GM21390 (cell line): ENCODE data around the gene MSI2.

Experiments
- ATAC-seq: cut with Tn5 transposase; IDR thresholded peaks from one replicate; pipeline ENCODE4 v1.9.1; 2021; ENCODE audit not compliant: unreplicated experiment

Gene MSI2

GRCh38 chr17:57532556-57532955 lies 276.2 kb downstream of the MSI2 start:
- ATAC-seq = no peak

GRCh38 chr17:57532966-57533365 lies 276.6 kb downstream of the MSI2 start:
- no peak for ATAC-seq

GRCh38 chr17:57533684-57534305 lies 277.5 kb downstream of the MSI2 start:
- ATAC-seq = no peak

DNA sequence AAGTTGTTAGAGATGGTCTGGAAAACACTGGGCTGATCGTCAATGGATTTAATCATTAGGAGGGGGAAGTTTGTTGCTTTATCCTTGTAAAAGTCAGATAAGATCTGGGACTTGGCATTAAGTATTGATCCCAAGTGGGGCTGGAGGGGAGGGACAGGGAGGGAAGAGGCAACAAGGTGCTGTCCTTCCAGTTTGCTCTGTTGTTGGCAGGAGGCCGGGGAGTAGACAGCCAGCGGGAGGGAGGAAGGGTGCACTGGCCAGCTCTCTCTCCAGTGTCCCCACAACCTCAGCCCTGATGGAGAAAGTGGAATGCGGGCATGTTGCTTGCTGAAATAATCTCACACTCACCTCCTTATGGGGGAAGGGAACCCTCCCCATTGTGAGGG lies 278.5 kb downstream of the MSI2 start:
- no peak for ATAC-seq

GRCh38 chr17:57535249-57535966 lies 279.1 kb downstream of the MSI2 start:
- no peak for ATAC-seq

GRCh38 chr17:57536289-57536688 lies 280.0 kb downstream of the MSI2 start:
- no peak for ATAC-seq

DNA sequence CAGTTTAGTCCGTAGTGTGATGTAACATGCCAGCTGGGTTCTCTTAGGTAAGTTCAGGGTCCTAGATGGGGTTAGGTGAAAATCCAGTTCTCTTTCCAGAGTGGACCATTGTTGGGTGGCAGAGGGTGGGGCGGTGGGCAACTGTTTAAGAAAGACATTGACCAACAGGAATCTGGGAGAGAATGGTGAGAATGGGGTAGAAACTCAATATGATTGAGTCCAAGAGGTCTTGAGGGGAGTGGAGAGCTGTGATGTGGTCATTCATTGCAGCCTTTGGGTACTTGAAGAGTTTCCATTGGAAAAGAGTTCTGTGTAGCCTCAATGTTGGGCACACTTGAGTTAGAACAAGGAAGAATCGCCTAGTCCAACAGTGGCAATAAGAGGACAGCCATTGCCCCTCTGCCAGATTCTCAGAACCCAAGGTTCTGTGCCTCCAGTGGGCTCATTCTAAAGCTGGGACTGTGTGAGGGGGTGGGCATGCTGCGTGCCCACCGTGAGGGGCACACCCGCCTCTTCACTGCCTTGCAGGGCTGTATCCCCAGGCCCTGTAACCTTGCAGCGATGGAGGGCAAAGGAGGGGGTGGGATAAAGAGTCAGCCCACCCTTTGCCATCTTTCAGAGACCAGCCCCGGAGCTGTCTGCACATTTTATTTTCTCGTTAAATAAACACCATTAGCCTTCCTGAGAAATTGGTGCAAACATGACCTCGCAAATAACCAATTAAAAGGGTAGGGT lies 280.6 kb downstream of the MSI2 start:
- no peak for ATAC-seq

GRCh38 chr17:57537524-57538410 lies 281.4 kb downstream of the MSI2 start:
- ATAC-seq = no peak

DNA sequence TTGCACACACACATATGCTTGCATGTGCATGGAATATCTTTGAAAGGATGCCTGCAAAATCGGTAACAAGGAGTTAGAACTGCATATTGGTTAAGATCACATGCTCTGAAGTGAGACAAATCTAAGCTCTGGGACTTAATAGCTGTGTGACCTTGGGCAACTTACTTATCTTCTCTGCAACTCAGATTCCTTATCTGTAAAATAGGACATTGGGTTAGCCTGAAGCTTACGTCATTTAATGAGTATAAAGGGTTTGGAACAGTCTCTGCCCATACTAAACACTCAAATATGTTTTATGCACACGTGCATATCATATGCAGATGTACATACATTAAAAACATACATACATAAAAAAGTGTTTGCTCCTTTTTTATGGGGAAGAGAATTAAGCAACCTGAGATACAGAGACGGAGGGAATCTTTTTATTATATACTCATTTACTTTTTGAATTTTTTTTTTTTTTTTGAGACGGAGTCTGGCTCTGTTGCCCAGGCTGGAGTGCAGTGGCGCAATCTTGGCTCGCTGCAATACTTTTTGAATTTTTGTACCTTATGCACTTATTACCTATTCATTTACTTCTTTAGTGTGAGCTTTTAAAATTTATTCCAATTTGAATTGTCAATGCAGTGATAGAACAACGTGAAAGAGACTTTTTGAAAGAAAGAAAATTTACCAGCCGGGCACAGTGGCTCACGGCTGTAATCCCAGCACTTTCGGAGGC lies 282.6 kb downstream of the MSI2 start:
- ATAC-seq = no peak

DNA sequence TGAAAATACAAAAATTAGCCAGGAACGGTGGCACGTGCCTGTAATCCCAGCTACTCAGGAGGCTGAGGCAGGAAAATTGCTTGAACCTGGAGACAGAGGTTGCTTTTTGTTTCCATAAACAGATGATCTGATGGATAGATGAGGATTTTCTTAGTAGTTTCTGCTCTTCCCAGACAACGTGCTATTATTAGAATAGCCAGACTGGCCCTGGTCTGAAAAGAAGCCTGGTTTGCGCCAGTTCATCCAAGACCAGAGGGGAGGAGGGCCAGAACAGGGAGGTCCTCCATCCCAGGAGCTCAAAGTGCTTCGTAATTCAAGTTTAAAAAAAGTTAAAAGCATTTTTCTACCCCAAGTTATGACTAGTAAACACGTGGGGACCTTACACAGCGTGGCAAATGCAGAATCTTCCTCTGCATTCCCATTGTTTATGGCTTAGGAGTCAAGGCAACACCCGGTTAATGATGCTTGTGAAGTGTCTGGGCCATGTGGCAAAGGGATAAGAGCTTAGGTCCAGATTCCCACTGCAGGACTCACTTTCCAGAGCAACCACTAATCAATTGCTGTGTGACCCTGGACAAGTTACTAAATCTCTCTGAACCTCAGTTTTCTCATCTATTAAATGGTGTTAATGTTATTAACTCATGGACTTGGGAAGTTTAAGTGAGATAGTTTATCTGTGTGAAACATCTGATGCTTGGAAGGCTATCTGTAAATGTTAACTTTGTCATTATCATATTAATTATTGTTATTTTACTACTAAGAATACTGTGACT lies 283.4 kb downstream of the MSI2 start:
- no peak for ATAC-seq

DNA sequence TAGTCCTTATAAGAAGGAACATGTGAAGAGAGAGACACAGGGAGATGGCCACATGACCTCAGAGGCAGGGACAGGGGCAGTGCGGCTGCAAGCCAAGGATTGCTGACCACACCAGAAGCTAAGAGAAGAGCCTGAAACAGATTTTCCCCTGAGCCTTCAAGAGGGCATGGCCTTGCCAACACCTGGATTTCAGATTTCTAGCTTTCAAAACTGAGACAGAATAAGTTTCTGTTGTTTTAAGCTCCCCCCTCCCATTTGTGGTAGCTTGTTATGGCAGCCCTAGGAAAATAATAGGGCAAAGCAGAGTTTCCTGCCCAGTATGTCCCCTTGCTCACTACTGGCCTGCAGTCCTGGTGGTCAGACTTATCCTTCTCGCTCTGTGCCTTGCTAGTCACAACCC lies 284.3 kb downstream of the MSI2 start:
- ATAC-seq = no peak

DNA sequence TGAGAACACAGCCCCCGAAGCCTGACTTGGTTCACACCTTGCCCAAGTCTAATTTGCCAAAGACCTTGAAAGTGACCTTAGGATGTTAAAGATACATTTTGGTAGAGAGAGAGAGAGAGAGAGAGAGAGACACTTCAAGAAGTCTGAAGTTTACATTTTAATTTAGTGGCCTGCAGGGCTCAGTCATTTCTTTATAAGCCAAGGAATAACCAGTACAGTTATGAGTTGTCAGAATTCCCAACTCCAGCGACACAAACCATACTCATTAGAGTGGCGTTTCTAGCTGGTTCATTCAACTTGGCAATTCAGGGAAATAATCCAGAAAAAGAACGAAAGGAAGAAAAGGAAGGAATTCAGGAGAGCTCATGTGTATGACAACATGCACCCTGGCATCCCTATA lies 284.7 kb downstream of the MSI2 start:
- no peak for ATAC-seq

GRCh38 chr17:57541472-57542394 lies 285.4 kb downstream of the MSI2 start:
- no peak for ATAC-seq

DNA sequence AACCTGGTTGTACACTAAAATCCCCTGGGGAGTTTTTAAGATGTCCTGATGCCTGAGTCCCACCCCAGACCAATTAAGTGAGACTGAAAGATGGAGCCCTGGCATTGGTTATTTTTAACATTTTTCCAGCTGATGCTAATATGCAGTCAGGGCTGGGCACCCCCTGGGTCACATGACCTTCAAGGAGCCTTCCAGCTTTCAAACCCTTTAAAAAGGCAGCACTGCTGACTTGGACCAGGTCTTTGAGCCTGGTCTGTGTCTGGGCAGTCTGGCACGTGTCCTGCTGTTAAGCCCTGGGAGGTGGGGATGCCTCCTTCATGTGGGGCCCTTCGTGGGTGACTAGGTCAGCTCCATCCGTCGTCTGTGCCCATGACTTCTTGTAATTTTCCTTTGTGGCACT lies 286.2 kb downstream of the MSI2 start:
- ATAC-seq = no peak

DNA sequence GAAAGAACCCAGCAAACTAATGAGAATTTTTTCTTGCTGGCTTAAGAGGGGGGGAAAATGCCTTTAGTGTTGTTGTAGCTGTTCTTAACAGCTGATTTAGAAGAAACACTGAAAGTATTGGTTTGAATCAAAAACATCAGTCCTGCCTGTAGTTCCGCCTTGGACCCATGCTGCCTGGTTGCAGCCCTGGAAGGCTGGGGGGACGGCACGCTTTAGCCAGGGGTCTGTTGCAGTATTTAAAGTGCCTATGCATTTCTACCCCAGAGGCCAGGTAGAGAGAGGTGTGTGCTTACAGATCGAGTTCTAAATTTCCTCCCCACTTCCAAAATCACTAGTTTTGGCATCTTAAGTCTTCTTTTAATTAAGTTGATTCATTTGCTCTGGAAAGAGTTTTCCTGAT lies 286.9 kb downstream of the MSI2 start:
- ATAC-seq = no peak

GRCh38 chr17:57544401-57544800 lies 288.1 kb downstream of the MSI2 start:
- ATAC-seq = no peak

- ATAC-seq = no peak
Observed at GRCh38 chr17:57544834-57545463, 288.6 kb downstream of the MSI2 start.

- no peak for ATAC-seq
Observed at GRCh38 chr17:57545731-57546342, 289.5 kb downstream of the MSI2 start.
